ENCODE results near the gene TBRG4.
A peak's percentile ranks its signal among the peaks of the same experiment; 100 is the strongest.
"Not testable (repeated sequence)": the region's sequence is repeated elsewhere in the genome, so short reads cannot be mapped to it uniquely, and the experiment has no call there.

The TBRG4 gene

DNA sequence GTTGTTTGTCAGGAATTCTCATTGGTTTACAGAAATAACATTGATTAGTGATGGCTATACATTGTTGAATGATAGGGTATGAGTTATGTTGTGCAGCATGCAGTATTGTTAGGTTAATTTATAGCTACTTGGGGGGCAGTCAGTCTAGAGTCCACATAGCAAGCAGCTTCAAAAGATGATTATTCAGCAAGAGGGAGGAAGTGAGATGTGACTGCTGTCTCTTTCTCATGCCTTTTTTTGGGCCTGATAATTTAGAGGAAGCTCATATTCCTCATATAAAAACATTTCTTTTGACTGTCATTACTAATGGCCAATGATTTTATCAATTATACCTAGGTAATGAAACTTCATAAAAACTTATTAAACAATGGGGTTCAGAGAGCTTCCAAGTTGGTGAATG is 3.4 kb upstream of the TBRG4 start:
- DNase-seq: no peak

- DNase-seq: not testable (repeated sequence)
These were observed 2.8 kb upstream of the TBRG4 start for GRCh38 chr7:45114257-45114656.

DNA sequence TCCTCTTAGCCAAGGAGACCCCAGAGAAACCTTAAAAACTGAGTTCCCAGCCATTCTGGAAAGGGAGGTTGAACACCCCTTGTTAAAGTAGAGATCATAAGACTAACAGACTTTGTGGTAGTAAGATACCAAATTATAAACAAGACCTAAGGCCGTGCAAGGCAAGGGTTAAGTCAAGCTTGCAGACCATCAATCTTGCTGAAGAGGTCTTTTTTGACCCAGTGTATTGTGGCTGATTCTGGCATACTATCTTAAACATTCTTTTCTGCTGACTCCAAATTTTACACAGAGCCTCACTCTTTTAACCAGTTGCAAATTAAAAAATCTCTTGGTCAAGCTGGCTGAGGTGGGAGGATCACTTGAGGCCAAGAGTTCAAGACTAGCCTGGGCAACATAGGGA is 1.2 kb upstream of the TBRG4 start:
- no peak for DNase-seq

- DNase-seq: no peak
These were observed 2.6 kb downstream of the TBRG4 start for GRCh38 chr7:45108863-45109262.

DNA sequence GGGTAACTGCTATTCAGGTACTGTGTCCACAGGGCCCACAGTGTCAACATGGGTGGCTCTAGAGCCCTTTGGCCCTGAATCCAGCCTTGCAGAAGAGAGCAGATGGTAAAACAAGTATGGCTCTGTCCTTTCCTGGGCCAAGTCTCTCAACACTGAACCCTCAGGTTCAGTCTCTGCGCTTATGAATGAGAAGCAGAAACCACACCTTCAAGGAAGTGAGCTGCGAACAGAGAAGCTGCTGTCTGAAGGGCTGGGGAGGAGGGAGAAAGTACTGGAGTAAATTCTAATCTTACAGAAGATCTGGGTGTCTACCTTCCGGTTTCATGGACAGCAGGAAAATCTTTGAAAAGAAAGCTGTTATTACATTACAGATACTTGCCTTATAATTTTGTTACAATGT is 4.1 kb downstream of the TBRG4 start:
- no peak for DNase-seq

DNA sequence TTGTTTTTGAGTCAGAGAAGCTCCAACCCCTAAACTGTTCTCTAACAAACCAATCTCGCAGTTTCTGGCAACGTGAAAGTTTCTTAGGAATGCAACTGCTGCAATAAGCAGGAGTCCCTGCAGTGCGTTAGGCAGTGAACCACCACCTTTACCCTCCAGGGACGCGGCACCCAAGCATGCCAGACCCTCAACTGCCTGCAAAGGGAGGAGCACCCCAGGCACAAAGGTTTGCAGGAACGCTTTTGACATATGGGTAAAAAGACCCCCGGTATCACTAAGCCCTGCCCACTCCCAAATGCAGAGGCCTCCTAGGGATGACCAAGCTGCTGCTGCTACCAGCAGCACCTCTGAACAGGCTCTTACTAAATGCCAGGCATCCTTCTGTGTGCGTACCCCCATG is 4.7 kb downstream of the TBRG4 start:
- DNase-seq: no peak

DNA sequence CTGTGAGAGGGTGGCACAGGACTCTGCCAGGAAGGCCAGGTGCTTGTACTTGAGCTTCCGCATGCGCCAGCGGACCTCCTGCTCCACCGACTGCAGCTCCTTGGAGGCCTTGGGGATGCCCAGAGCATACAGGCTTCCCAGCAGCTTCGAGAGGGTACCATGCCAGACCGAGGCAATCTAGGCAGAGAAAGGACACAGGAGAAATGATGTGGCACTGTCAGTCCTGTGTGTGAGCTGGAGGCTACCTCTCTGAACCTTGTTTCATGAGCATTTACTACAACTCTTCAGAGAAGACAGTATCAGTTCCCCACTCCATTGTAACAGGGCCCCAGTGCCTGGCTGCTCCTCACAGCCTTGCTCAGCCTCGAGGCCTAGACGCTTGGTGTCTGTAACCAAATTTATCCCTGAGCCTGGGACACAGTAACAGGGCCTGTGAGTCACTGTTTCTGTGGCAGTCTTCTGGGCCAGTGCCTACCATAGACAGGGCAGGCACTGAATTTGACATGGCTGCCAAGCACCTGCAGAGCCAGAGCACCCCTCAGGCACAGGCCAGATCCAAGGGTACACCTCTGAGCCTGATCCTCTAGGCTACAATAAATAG is 5.8 kb downstream of the TBRG4 start:
- no peak for DNase-seq

- DNase-seq: no peak
These were observed 6.5 kb downstream of the TBRG4 start for GRCh38 chr7:45104844-45105587.

GRCh38 chr7:45103958-45104843 is 7.3 kb downstream of the TBRG4 start:
- no peak for DNase-seq

DNA sequence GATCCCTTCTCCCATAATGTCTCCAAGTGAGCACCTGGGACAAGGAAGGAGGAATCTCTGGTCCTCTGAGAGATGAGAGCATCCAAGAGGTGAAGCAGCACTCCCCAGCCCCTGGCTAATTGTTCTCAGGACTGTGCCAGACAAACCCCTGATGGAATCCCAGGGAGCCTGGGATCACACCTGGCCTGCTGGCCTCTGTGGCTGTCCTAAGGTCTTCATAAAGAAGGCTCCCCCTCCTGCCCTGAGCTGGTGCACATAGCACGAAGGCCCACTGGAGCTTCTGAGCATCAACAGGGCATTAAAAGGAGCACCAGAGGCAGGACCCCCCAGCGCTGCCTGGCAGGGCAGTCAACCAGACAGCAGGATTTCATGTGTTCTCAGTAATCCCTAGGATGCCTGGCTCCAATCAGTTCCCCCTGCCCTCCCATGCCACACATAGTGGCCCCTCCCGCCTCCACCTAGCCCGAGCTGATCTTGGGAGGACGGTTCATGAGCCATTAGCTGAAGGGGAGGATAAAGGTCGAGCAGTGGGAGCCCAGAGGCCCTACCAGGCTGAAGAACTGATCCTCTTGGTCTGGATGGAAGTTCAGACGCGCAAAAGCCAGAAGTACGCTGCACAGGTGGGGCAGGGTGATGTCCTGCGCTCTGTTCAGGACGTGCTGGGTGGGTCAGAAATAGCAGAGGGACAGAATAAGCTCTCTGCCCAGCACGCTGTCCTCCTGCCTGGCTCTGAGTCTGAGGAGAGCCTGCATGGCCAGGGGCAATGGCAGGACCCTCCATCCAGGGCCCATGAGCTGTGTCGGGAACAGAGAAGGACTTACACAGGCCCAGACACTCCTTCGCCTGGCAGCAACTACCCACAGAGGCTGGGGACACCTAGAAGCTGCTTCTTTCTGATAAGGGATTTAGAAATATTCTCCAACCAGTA is 8.4 kb downstream of the TBRG4 start:
- no peak for DNase-seq

DNA sequence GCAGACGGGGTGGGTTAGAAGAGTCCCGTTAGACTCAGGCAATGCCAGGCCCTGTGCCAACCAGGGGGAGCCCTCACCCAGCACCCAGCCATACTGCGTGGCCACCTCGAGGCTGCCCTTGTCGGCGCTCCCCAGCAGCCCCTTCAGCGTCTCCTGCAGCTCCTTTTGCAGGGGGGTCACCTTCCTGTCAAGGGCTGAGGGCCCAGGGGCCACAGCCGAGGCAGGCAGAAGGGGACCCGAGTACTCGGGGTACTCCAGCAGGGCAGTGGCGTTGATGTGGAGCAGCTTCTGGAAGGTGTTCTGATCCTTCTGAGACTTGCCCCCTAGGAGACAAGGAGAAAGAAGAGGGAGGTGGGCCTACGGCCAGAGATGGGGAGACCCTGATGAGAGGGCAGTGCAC is 9.7 kb downstream of the TBRG4 start:
- no peak for DNase-seq

GRCh38 chr7:45100761-45101480 is 10.6 kb downstream of the TBRG4 start:
- DNase-seq: no peak

DNA sequence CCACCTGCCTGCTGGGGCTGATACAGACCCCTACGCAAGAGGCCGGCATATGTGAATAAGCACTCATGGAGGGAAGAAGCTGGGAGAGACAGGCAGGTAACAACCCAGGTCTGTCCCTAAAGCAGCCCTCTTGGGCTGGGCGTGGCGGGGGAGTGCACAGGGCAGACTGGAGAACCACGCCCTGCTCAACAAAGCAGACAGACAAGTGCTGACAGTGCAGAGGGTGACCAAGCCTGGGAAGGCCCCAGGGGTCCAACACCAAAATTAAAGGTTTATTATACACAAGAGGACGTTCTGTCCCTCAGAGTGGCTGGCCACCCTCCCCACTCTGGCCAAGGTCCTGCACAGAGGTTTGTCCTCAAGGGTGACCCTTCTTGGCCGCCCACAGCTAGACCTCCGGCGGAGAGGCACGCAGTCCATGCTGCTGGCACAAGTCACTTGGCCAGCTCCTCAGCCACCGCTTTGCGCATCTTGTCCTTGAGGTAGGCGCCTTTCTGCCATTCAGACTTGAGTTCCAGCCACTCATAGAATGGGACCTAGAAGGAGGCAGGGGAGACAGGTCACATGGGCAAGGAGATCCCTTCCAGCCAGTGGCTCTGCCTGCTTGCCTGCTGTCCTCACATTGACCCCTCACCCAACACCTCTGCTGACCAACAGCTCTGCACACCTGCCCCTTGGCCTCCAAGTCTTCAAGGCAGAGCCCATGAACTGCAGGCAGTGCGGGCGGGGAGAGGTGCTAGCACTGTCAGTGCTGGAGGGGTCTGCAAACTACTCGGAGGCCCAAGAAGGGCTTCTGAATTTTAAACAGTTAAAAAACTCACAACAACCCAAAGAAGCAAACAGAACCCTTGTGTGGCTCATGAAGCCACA is 11.4 kb downstream of the TBRG4 start:
- no peak for DNase-seq

GRCh38 chr7:45098983-45099839 is 12.3 kb downstream of the TBRG4 start:
- DNase-seq: no peak

- no peak for DNase-seq
These were observed 18.6 kb downstream of the TBRG4 start for GRCh38 chr7:45092931-45093235.

DNA sequence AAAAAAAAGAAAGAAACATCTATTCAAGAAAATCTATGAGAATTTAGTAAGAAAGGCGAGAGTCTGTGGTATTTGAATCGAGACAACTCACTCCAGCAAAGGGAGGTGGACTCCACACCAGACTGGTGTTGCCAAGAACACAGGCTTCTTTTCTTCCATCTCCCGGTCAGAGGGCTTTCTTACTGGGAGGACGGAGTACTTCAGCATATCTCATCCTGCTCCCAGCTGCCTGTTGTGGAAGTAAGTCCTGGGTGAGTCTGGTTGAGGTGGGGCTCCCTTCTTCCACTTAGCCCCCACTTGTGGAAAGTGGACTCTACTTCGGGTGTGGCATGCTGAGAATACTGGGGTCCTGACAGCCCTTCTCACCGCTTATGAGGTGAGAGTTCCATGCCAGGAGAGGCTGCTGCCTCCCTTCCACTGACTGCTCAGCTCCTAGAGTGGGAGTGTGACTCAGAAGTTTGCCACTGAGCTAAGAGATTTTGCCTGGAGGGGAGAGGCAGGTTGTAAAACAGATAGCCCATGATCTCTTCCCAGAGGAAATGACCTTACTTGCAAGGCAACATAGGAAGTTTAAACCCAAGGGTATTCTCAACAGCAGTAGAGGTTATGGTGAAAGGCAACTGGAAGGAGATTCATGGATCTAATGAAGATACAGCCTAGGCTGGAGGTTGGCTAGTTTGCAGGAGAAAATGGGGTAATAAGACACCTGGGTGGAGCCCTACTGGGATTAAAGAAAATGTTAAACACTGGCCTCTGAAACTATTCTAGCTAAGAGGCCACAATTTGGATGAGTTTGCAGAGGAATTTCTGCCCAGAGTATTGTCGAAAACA is 19.2 kb downstream of the TBRG4 start:
- DNase-seq: no peak

DNA sequence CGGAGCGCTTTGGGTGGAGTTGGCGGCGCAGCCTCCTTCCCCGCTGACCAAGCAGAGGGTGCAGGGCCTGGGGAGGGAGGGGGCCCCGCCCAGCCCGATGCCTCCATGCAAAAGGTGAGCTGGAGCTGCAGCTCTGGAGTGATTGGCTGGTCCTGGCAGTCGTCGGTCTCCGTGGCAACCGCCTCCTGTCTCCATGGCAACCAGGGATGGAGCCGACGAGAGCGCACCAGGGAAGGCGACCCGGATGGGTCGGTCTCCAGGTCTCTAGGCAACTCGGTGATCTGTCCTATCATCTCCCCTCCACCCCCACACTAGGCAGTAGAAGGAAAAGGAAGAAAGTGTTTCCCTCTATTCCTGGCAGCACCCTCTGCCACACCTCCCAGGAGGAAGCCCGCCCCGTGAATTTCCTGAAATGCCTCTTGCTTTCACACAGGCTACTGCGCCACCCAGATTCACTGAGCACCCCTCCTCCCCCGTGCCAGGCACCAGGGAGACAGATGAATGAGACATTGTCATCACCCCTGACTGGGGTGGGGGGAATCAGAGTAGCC is 22.1 kb downstream of the TBRG4 start:
- peak; percentile 71 for DNase-seq

DNA sequence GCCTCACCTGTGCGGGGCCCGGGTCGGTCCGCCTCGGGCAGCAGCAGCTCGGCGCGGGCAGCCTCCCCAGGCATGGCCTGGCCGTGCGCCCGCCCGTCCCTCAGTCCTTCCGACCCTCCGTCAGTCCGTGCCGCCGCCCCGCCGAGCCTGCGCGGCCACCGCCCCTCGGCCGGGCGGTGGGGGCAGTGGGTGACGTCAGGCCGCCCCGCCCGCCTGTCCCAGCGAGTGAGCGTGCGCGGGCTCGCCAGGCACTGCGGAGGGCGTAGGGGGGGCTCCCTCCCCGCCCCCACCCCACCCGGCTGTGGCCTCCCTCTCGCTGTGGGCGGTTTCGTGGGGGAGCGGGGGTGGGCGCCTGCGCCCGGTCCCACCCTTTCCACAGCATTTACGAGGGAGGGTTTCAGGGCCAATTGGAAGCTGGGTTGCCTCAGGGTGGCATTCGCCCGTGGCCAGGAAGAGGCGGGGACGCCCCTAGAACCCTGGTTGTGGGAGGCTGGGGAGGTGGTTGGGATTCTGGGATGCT is 22.6 kb downstream of the TBRG4 start, which contains the start of gene NACAD:
Gene NACAD, minus strand, starts transcription at position 149 of the 520 bp plus-strand sequence. Its CDS starts 75 bp downstream, at position 74.
- no peak for DNase-seq
